HG03460 (cell line): ENCODE measurements around the gene SLX4.
A peak's percentile ranks its signal among the peaks of the same experiment; 100 is the strongest.
"Not testable (repeated sequence)": the region's sequence is repeated elsewhere in the genome, so short reads cannot be mapped to it uniquely, and the experiment has no call there.

Experiments
- ATAC-seq: cut with Tn5 transposase; IDR thresholded peaks from one replicate; pipeline ENCODE4 v1.9.1; 2021; ENCODE audit not compliant: unreplicated experiment

SLX4 gene

GRCh38 chr16:3611146-3611975 lies at the start of gene SLX4:
SLX4 (minus strand) TSS chr16:3611606; CDS start chr16:3608964, 2,642 bp downstream.
- ATAC-seq: peak; percentile 75

GRCh38 chr16:3659251-3659650 lies 47.8 kb upstream of the SLX4 start:
- no peak for ATAC-seq

- ATAC-seq: no peak
Measured at GRCh38 chr16:3656491-3657468, 45.4 kb upstream of the SLX4 start.

GRCh38 chr16:3656160-3656490 lies 44.7 kb upstream of the SLX4 start:
- not testable (repeated sequence) for ATAC-seq

GRCh38 chr16:3655396-3656159 lies 44.2 kb upstream of the SLX4 start:
- no peak for ATAC-seq

- no peak for ATAC-seq
Measured at GRCh38 chr16:3655030-3655395, 43.6 kb upstream of the SLX4 start.

GRCh38 chr16:3654249-3654991 lies 43.0 kb upstream of the SLX4 start, which contains the start of gene DNASE1:
DNASE1 (plus strand) TSS chr16:3654691; CDS start chr16:3655374, 683 bp downstream.
- no peak for ATAC-seq

GRCh38 chr16:3652373-3653195 lies 41.2 kb upstream of the SLX4 start:
- ATAC-seq: no peak

GRCh38 chr16:3651461-3652372 lies 40.3 kb upstream of the SLX4 start:
- no peak for ATAC-seq

- no peak for ATAC-seq
Measured at GRCh38 chr16:3650631-3651265, 39.3 kb upstream of the SLX4 start.

- ATAC-seq: no peak
Measured at GRCh38 chr16:3646348-3646920, 35.0 kb upstream of the SLX4 start.

GRCh38 chr16:3645504-3646347 lies 34.3 kb upstream of the SLX4 start:
- no peak for ATAC-seq

- no peak for ATAC-seq
Measured at GRCh38 chr16:3645108-3645503, 33.7 kb upstream of the SLX4 start.

- no peak for ATAC-seq
Measured at GRCh38 chr16:3643095-3643730, 31.8 kb upstream of the SLX4 start.

GRCh38 chr16:3642397-3643094 lies 31.1 kb upstream of the SLX4 start:
- no peak for ATAC-seq
